IMR-90 (cell line): ENCODE results near the gene DISC1. TPM values are rescaled to one million over a fixed set of nuclear protein-coding genes. Genes with fewer than 3 reads are reported as not detected.

ENCODE experiments used
- ATAC-seq: fragments of 200-7000 bp; cut with Tn5 transposase; 2 replicates; pipeline ENCODE4 v1.9.1; 2020; ENCODE audit warnings: low read depth, mild to moderate bottlenecking, moderate library complexity
- BruUV-seq: library from RNA; stranded (reverse); fragments of 400-500 nt; replicated peaks from 2 replicates; lab custom pipeline; 2021; lab: Mats Ljungman, UMichigan
- CTCF ChIA-PET: fragments of 300-600 bp; formaldehyde crosslinking; extraction: SDS; loops from one replicate; lab custom pipeline; 2021; ENCODE audit warnings: antibody characterized with exemption; lab: Yijun Ruan, JAX
- POLR2A ChIA-PET: fragments of 300-600 bp; sonication (Branson Sonifier 250); formaldehyde crosslinking; loops from one replicate; lab custom pipeline; 2022; ENCODE audit warnings: antibody characterized with exemption; ENCODE audit not compliant: unreplicated experiment; lab: Charles Lee
- DNase-seq: peaks from one replicate; pipeline ENCODE4 v3.0.0; 2013
- H2AFZ ChIP-seq: replicated peaks from 2 replicates; pipeline ENCODE3; 2013; ENCODE audit warnings: low read length, mild to moderate bottlenecking; ENCODE audit not compliant: poor library complexity
- H2AK5ac ChIP-seq: 2 replicates; pipeline ENCODE4 v1.6.1; 2013; ENCODE audit warnings: low read depth, low read length, inconsistent platforms
- H2AK9ac ChIP-seq: replicated peaks from 2 replicates; pipeline ENCODE3; 2013; ENCODE audit warnings: mild to moderate bottlenecking, low read depth, low read length, moderate library complexity; ENCODE audit not compliant: poor library complexity
- H2BK120ac ChIP-seq: 2 replicates; pipeline ENCODE4 v1.6.1; 2013; ENCODE audit warnings: low read depth, low read length, inconsistent platforms
- H2BK15ac ChIP-seq: 3 replicates; pipeline ENCODE4 v1.6.1; 2013; ENCODE audit warnings: low read depth, low read length, inconsistent platforms
- H2BK20ac ChIP-seq: 2 replicates; pipeline ENCODE4 v1.6.1; 2013; ENCODE audit warnings: low read depth, mild to moderate bottlenecking, inconsistent platforms, low read length, moderate library complexity
- H2BK5ac ChIP-seq: 2 replicates; pipeline ENCODE4 v1.6.1; 2013; ENCODE audit warnings: mild to moderate bottlenecking, low read depth, low read length, inconsistent platforms; ENCODE audit not compliant: poor library complexity, severe bottlenecking
- H3K14ac ChIP-seq: replicated peaks from 2 replicates; pipeline ENCODE4 v1.6.1; 2013; ENCODE audit warnings: low read depth, low read length, inconsistent platforms
- H3K18ac ChIP-seq: 2 replicates; pipeline ENCODE4 v1.6.1; 2013; ENCODE audit warnings: low read depth, low read length, control low read depth
- H3K23ac ChIP-seq: 2 replicates; pipeline ENCODE4 v1.6.1; 2013; ENCODE audit warnings: low read depth, low read length, inconsistent platforms
- H3K27ac ChIP-seq: 2 replicates; pipeline ENCODE4 v1.5.1; 2013; ENCODE audit warnings: mild to moderate bottlenecking, control low read depth, low read length; ENCODE audit not compliant: insufficient read depth
- H3K27me3 ChIP-seq: 2 replicates; pipeline ENCODE4 v1.6.1; 2013; ENCODE audit warnings: low read length; ENCODE audit not compliant: control insufficient read depth, insufficient read depth
- H3K36me3 ChIP-seq: 2 replicates; pipeline ENCODE4 v1.6.1; 2013; ENCODE audit warnings: low read length, mixed read lengths; ENCODE audit not compliant: control insufficient read depth, insufficient read depth
- H3K4ac ChIP-seq: 2 replicates; pipeline ENCODE4 v1.6.1; 2013; ENCODE audit warnings: low read depth, low read length, inconsistent platforms
- H3K4me1 ChIP-seq: 2 replicates; pipeline ENCODE4 v1.6.1; 2013; ENCODE audit warnings: low read length, mixed read lengths; ENCODE audit not compliant: control insufficient read depth, insufficient read depth
- H3K4me2 ChIP-seq: 2 replicates; pipeline ENCODE4 v1.6.1; 2013; ENCODE audit warnings: low read depth, mild to moderate bottlenecking, control low read depth, low read length, moderate library complexity
- H3K4me3 ChIP-seq: 2 replicates; pipeline ENCODE4 v1.5.1; 2013; ENCODE audit warnings: low read depth, mild to moderate bottlenecking, control low read depth, low read length, moderate library complexity; ENCODE audit not compliant: insufficient read depth
- H3K56ac ChIP-seq: 2 replicates; pipeline ENCODE4 v1.6.1; 2013; ENCODE audit warnings: low read length, inconsistent platforms; ENCODE audit not compliant: insufficient read depth; ENCODE audit errors: extremely low read depth
- H3K79me1 ChIP-seq, 2 experiments: 2 replicates each; pipeline ENCODE4 v1.6.1; 2013; ENCODE audit warnings: low read length in 2 of 2, inconsistent platforms in 1 of 2, low read depth in 1 of 2
- H3K9ac ChIP-seq: 2 replicates; pipeline ENCODE4 v1.6.1; 2013; ENCODE audit warnings: low read depth, low read length, control low read depth
- H3K9me1 ChIP-seq: 2 replicates; pipeline ENCODE4 v1.6.1; 2013; ENCODE audit warnings: low read length, inconsistent platforms; ENCODE audit not compliant: insufficient read depth
- H3K9me3 ChIP-seq: 2 replicates; pipeline ENCODE4 v1.6.1; 2013; ENCODE audit warnings: low read length; ENCODE audit not compliant: control insufficient read depth, insufficient read depth
- H4K20me1 ChIP-seq: 2 replicates; pipeline ENCODE4 v1.6.1; 2013; ENCODE audit warnings: low read length, inconsistent platforms; ENCODE audit not compliant: insufficient read depth
- H4K5ac ChIP-seq: 2 replicates; pipeline ENCODE4 v1.6.1; 2013; ENCODE audit warnings: mild to moderate bottlenecking, low read depth, low read length, control low read depth
- H4K8ac ChIP-seq, 2 experiments: 2 replicates each; pipeline ENCODE4 v1.6.1; 2013; ENCODE audit warnings: low read depth in 2 of 2, low read length in 2 of 2, control low read depth in 1 of 2, inconsistent platforms in 1 of 2
- H4K91ac ChIP-seq: 2 replicates; pipeline ENCODE4 v1.6.1; 2013; ENCODE audit warnings: low read depth, low read length, inconsistent platforms; ENCODE audit not compliant: insufficient read depth
- CTCF ChIP-seq: conservative IDR thresholded peaks from 2 replicates; pipeline ENCODE4 v1.5.1; 2012; ENCODE audit warnings: mild to moderate bottlenecking, low read depth, low read length, improper control_type of control experiment
- ELK1 ChIP-seq: fragments of 150-350 bp; IDR thresholded peaks from 2 replicates; pipeline ENCODE4 v1.6.1; 2016; ENCODE audit warnings: low read depth, mild to moderate bottlenecking, low read length, moderate library complexity, borderline replicate concordance
- FOS ChIP-seq: fragments of 150-350 bp; IDR thresholded peaks from 2 replicates; pipeline ENCODE4 v1.6.1; 2016; ENCODE audit warnings: low read depth, low read length
- MAZ ChIP-seq: IDR thresholded peaks from 2 replicates; pipeline ENCODE4 v1.6.1; 2012; ENCODE audit warnings: low read depth, mild to moderate bottlenecking, low read length, improper control_type of control experiment, moderate library complexity, borderline replicate concordance
- NFE2L2 ChIP-seq: fragments of 150-350 bp; IDR thresholded peaks from 2 replicates; pipeline ENCODE4 v1.6.1; 2016; ENCODE audit warnings: low read depth, mild to moderate bottlenecking, low read length
- POLR2A ChIP-seq: IDR thresholded peaks from 2 replicates; pipeline ENCODE4 v1.6.1; 2012; ENCODE audit warnings: mild to moderate bottlenecking, low read depth, low read length
- WGBS, 2 experiments: methylation state at CpG; one replicate each; pipeline versions ENCODE4 v1.1.5 to v1.1.7; 2013; ENCODE audit warnings: missing lambda C conversion rate in 2 of 2; ENCODE audit not compliant: insufficient read length in 1 of 2; ENCODE audit errors: extremely low coverage in 2 of 2; 5-methylcytosine and 5-hydroxymethylcytosine counted together
- dilution Hi-C: fragments of 300-500 bp; cut with HindIII; formaldehyde crosslinking; loops from one replicate; pipeline ENCODE4 v1.14.3; 2018; ENCODE audit warnings: low sequenced_read_pairs; ENCODE audit not compliant: unreplicated experiment
- in situ Hi-C: fragments of 300-500 bp; cut with MboI; formaldehyde crosslinking; loops from 3 replicates; pipeline ENCODE4 v1.14.3; 2019; ENCODE audit warnings: low sequenced_read_pairs, inconsistent platforms, mixed read lengths
- intact Hi-C: fragments of 100-400 bp; cut with micrococcal nuclease; formaldehyde crosslinking; loops from 2 replicates; pipeline ENCODE4 v1.10.0; 2022
- polyA plus RNA-seq, 3 experiments: library from polyadenylated mRNA; depleted of rRNA; stranded (reverse); fragments of >200 nt; gene quantifications; 2 replicates each; pipeline ENCODE4 v1.2.3, GENCODE V29; 2012; ENCODE audit warnings: low replicate concordance in 1 of 3
- total RNA-seq: library from RNA; depleted of rRNA; stranded (reverse); fragments of >200 nt; gene quantifications from 2 replicates; pipeline ENCODE4 v1.2.3, GENCODE V29; 2012

The DISC1 gene
- total and polyA plus RNA-seq, 2 of the 4 experiments (the other 2 are of a cell fraction): 2.2 to 7.0 TPM

- no peaks in the 10 kb centered on the region; the same call in 1 of the 2 replicates for H3K4me1 ChIP-seq
- WGBS, 2 experiments: no CpG with 5 or more reads among the region's 4 CpGs
- H3K9me3 ChIP-seq: no peaks in the 10 kb centered on the region
- H3K27ac ChIP-seq: no peak overlapping the region
- H4K5ac ChIP-seq: no peak overlapping the region
- H3K18ac ChIP-seq: no peak overlapping the region
- H3K23ac ChIP-seq: no peak overlapping the region
- no peak overlapping the region for H2BK20ac ChIP-seq
- H3K9ac ChIP-seq: no peak overlapping the region
- in situ Hi-C loops (no loop called here), intact Hi-C loops (no loop called here), dilution Hi-C loops (no loop called here)
- H3K56ac ChIP-seq: no peak overlapping the region
- CTCF ChIA-PET: interaction anchor here (0.6 kb wide), 1 partner anchor 21 kb away, joined by 3 read pairs; no protein-coding TSS in a partner anchor
- POLR2A ChIA-PET: no interaction called here
- ATAC-seq (no peak), DNase-seq (no peak)
- no TSS peak for BruUV-seq
- no peak overlapping the region for H3K4me3 ChIP-seq
- H2AK9ac ChIP-seq: no peak overlapping the region
- H3K79me1 ChIP-seq: no peaks in the 10 kb centered on the region; a peak in 1 of 4 replicates
- no peak overlapping the region for H3K14ac ChIP-seq
- H3K9me1 ChIP-seq: no peaks in the 10 kb centered on the region; the same call in 1 of the 2 replicates
- no peaks in the 10 kb centered on the region for H3K36me3 ChIP-seq
- no peak overlapping the region for H3K4me2 ChIP-seq
- no peak overlapping the region for H2AFZ ChIP-seq
- no peak overlapping the region for H2BK15ac ChIP-seq
- no peak overlapping the region for H4K8ac ChIP-seq
- no peak overlapping the region for H4K91ac ChIP-seq
- H4K20me1 ChIP-seq: no peaks in the 10 kb centered on the region; the same call in 1 of the 2 replicates
- H3K4ac ChIP-seq: no peak overlapping the region
- no peak overlapping the region for H2BK5ac ChIP-seq
- H3K27me3 ChIP-seq: no peaks in the 10 kb centered on the region
- TF ChIP-seq NFE2L2 (no peak), POLR2A (no peak), FOS (no peak), CTCF (no peak), MAZ (no peak), ELK1 (no peak)
- H2AK5ac ChIP-seq: no peak overlapping the region
- no peak overlapping the region for H2BK120ac ChIP-seq
Observed at GRCh38 chr1:231890791-231891190, 264.2 kb downstream of the DISC1 start.
